B cell (primary cell): Measurements from ENCODE around the gene PCOLCE2.

Experiments used
- CTCF ChIP-seq: fragments of 200-600 bp; IDR thresholded peaks from one replicate; pipeline ENCODE4 v1.8.0; 2022; ENCODE audit warnings: antibody characterized with exemption, mild to moderate bottlenecking
- EZH2 ChIP-seq: IDR thresholded peaks from 2 replicates; pipeline ENCODE4 v1.6.1; 2012; ENCODE audit warnings: borderline replicate concordance, low read depth, mild to moderate bottlenecking, moderate library complexity, low read length; ENCODE audit not compliant: insufficient read depth, poor library complexity, severe bottlenecking

- TF ChIP-seq CTCF (no peak), EZH2 (no peak)
These were observed 1.9 kb downstream of the PCOLCE2 start for GRCh38 chr3:142886940-142887339.
